PC-9 (cell line): ENCODE measurements around the gene FGF12. TPM values are rescaled to one million over a fixed set of nuclear protein-coding genes. Genes with fewer than 3 reads are reported as not detected.
A peak's percentile ranks its signal among the peaks of the same experiment; 100 is the strongest.

Experiments
- BruUV-seq: library from RNA; stranded (reverse); fragments of 400-500 nt; replicated peaks from 2 replicates; lab custom pipeline; 2021; lab: Mats Ljungman, UMichigan
- CTCF ChIA-PET: fragments of 300-600 bp; sonication (Branson Sonifier 250); formaldehyde crosslinking; loops from one replicate; lab custom pipeline; 2022; ENCODE audit warnings: antibody characterized with exemption; lab: Charles Lee
- POLR2A ChIA-PET: fragments of 300-600 bp; sonication (Branson Sonifier 250); formaldehyde crosslinking; loops from one replicate; lab custom pipeline; 2022; ENCODE audit warnings: antibody characterized with exemption; ENCODE audit not compliant: unreplicated experiment; lab: Charles Lee
- DNase-seq, 2 experiments: peaks; one replicate each; pipeline versions ENCODE4 v3.0.0 to v3.0.0-alpha.2; 2015 to 2022; ENCODE audit warnings: mixed read lengths in 1 of 2
- H2AFZ ChIP-seq: fragments of 200-600 bp; sonication (generic); 2 replicates; pipeline ENCODE4 v1.8.1; 2017; ENCODE audit warnings: antibody characterized with exemption
- H3F3A ChIP-seq: fragments of 200-600 bp; sonication (generic); 2 replicates; pipeline ENCODE4 v1.8.1; 2017; ENCODE audit warnings: antibody characterized with exemption, mild to moderate bottlenecking, low read depth; ENCODE audit not compliant: insufficient read depth
- H3K27ac ChIP-seq: fragments of 200-600 bp; sonication (generic); 2 replicates; pipeline ENCODE4 v1.6.1; 2016; ENCODE audit warnings: mixed run types
- H3K27me3 ChIP-seq: fragments of 200-600 bp; sonication (generic); 2 replicates; pipeline ENCODE4 v1.6.1; 2016; ENCODE audit warnings: low read depth, mixed run types; ENCODE audit not compliant: insufficient read depth
- H3K36me3 ChIP-seq: fragments of 200-600 bp; sonication (generic); 2 replicates; pipeline ENCODE4 v1.6.1; 2016; ENCODE audit warnings: low read depth, mixed run types
- H3K4me1 ChIP-seq: fragments of 200-600 bp; sonication (generic); replicated peaks from 2 replicates; pipeline ENCODE4 v1.6.1; 2016; ENCODE audit warnings: mixed run types; ENCODE audit not compliant: insufficient read depth
- H3K4me2 ChIP-seq: fragments of 200-600 bp; sonication (generic); 2 replicates; pipeline ENCODE4 v1.6.1; 2017; ENCODE audit warnings: mixed run types
- H3K4me3 ChIP-seq: fragments of 200-600 bp; sonication (generic); 2 replicates; pipeline ENCODE4 v1.6.1; 2016; ENCODE audit warnings: mixed run types
- H3K79me2 ChIP-seq: fragments of 200-600 bp; sonication (generic); 2 replicates; pipeline ENCODE4 v1.6.1; 2017; ENCODE audit warnings: low read depth, mixed run types
- H3K9me2 ChIP-seq: fragments of 200-600 bp; sonication (generic); 2 replicates; pipeline ENCODE4 v1.8.1; 2017; ENCODE audit warnings: mild to moderate bottlenecking; ENCODE audit not compliant: insufficient read depth
- H3K9me3 ChIP-seq: fragments of 200-600 bp; sonication (generic); 2 replicates; pipeline ENCODE4 v1.8.1; 2016; ENCODE audit warnings: low read depth; ENCODE audit not compliant: insufficient read depth
- H4K20me1 ChIP-seq: fragments of 200-600 bp; sonication (generic); 2 replicates; pipeline ENCODE4 v1.8.1; 2017; ENCODE audit not compliant: insufficient read depth
- EZH2 ChIP-seq: fragments of 200-600 bp; sonication (generic); IDR thresholded peaks from 2 replicates; pipeline ENCODE4 v1.8.0; 2017; ENCODE audit warnings: antibody characterized with exemption, low read depth
- intact Hi-C: fragments of 100-400 bp; cut with micrococcal nuclease; formaldehyde crosslinking; loops from one replicate; pipeline ENCODE4 v1.10.0; 2022; ENCODE audit not compliant: unreplicated experiment
- total RNA-seq: library from RNA; stranded (reverse); gene quantifications from 2 replicates; pipeline ENCODE4 v1.2.3, GENCODE V29; 2021
- TF ChIP-seq, protein P1 (sequence below): fragments of 200-600 bp; sonication (generic); conservative IDR thresholded peaks from 2 replicates; pipeline ENCODE4 v1.6.1; 2017; ENCODE audit warnings: mixed run types, antibody characterized with exemption, mild to moderate bottlenecking, moderate library complexity

Gene FGF12
- total RNA-seq, 1 experiment from 2014 or later = 10.9 TPM

DNA sequence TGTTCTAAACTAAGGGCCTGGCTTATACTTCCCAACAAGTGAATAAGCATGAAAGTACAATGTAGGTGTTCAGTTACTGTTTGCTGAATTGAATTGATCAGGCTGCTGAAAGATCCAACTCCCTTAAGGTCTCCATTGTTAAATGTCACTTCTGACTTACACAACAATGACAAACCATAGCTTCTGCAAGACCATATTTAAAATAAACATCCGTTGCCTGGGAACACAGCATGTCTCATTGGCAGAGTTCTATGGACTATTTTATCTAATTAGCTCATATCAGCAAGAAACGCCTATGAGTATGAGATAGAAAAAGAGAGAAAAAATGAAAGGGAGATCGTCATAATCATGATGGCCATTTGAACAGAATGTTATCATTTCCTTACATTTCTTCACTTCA, 605.4 kb downstream of the FGF12 start:
- POLR2A ChIA-PET = no interaction called here
- Histone ChIP-seq H3K36me3 (no peaks in the 10 kb centered on the region), H2AFZ (0 out of 2 replicates have a peak overlapping the region, but pooled peaks have one; percentile 11), H3K27me3 (no peaks in the 10 kb centered on the region), H3K9me3 (no peaks in the 10 kb centered on the region), H3K9me2 (peaks cover 4% of the 10 kb centered on the region; the same call in 1 of the 2 replicates), H3K4me2 (no peak overlapping the region), H3K79me2 (no peaks in the 10 kb centered on the region), H3K4me3 (no peak overlapping the region), H3F3A (no peaks in the 10 kb centered on the region), H4K20me1 (no peaks in the 10 kb centered on the region), H3K4me1 (no peaks in the 10 kb centered on the region), H3K27ac (no peak overlapping the region)
- intact Hi-C loops = no loop called here
- no peak for DNase-seq
- no peak for TF ChIP-seq EZH2
- TF ChIP-seq, protein P1, sequence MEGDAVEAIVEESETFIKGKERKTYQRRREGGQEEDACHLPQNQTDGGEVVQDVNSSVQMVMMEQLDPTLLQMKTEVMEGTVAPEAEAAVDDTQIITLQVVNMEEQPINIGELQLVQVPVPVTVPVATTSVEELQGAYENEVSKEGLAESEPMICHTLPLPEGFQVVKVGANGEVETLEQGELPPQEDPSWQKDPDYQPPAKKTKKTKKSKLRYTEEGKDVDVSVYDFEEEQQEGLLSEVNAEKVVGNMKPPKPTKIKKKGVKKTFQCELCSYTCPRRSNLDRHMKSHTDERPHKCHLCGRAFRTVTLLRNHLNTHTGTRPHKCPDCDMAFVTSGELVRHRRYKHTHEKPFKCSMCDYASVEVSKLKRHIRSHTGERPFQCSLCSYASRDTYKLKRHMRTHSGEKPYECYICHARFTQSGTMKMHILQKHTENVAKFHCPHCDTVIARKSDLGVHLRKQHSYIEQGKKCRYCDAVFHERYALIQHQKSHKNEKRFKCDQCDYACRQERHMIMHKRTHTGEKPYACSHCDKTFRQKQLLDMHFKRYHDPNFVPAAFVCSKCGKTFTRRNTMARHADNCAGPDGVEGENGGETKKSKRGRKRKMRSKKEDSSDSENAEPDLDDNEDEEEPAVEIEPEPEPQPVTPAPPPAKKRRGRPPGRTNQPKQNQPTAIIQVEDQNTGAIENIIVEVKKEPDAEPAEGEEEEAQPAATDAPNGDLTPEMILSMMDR = no peak
- no TSS peak for BruUV-seq
- CTCF ChIA-PET = no interaction called here

DNA sequence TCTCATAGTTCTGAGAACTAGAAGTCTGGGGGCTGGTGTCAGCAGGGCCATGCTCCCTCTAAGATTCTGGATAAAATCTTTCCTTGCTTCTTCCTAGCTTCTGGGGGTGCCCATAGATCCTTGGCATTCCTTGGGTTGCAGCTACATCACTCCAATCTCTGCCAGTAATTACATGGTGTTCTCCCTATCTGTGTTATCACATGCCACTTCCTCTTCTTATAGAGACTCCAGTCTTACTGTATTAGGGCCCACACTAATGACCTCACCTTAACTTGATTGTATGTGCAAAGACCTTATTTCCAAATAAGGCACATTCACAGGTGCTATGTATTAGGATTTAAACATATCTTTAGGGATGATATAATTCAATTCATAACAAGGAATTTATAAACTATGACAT, 618.5 kb downstream of the FGF12 start:
- Histone ChIP-seq H3K4me1 (peaks cover 3% of the 10 kb centered on the region), H3F3A (no peaks in the 10 kb centered on the region), H3K79me2 (no peaks in the 10 kb centered on the region), H3K9me3 (no peaks in the 10 kb centered on the region), H3K4me3 (no peak overlapping the region), H3K36me3 (no peaks in the 10 kb centered on the region), H3K27me3 (no peaks in the 10 kb centered on the region), H3K9me2 (no peaks in the 10 kb centered on the region), H2AFZ (no peak overlapping the region), H3K4me2 (no peak overlapping the region), H3K27ac (no peak overlapping the region), H4K20me1 (no peaks in the 10 kb centered on the region)
- intact Hi-C loops = no loop called here
- POLR2A ChIA-PET = no interaction called here
- BruUV-seq = no TSS peak
- DNase-seq = no peak
- no peak for TF ChIP-seq EZH2
- CTCF ChIA-PET = no interaction called here

DNA sequence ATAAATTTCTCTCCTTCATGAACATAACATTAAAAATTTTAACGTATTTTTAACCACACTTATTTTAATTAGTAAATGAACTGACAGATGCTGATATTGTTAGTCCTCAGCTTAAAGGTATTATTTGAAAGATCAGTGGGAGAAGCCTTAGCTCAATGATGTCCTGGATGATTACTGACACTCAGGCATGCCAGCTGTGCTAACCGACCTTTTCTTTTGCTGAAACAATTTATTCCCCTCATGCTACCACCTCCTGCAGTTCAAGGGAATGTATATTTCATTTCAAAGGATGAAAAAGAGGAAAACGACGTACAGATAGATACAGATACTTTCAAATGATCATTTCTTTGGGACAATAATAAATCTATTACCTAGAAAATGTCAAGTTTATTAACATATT, 620.8 kb downstream of the FGF12 start:
- no peaks in the 10 kb centered on the region for H3K27me3 ChIP-seq
- no peak overlapping the region for H2AFZ ChIP-seq
- no peak overlapping the region for H3K27ac ChIP-seq
- no peaks in the 10 kb centered on the region for H3K79me2 ChIP-seq
- TF ChIP-seq EZH2 = no peak
- TF ChIP-seq, protein P1 = no peak
- H3K36me3 ChIP-seq = no peaks in the 10 kb centered on the region
- H3K9me3 ChIP-seq = no peaks in the 10 kb centered on the region
- no peak for DNase-seq
- H3K4me2 ChIP-seq = no peak overlapping the region
- ChIA-PET POLR2A (no interaction called here), CTCF (no interaction called here)
- intact Hi-C loops = no loop called here
- H3K4me1 ChIP-seq = peaks cover 11% of the 10 kb centered on the region
- H3K9me2 ChIP-seq = no peaks in the 10 kb centered on the region
- 0 out of 2 replicates have a peak, but pooled peaks cover 3% of the 10 kb centered on the region for H3F3A ChIP-seq
- no peaks in the 10 kb centered on the region for H4K20me1 ChIP-seq
- BruUV-seq = no TSS peak
- no peak overlapping the region for H3K4me3 ChIP-seq

DNA sequence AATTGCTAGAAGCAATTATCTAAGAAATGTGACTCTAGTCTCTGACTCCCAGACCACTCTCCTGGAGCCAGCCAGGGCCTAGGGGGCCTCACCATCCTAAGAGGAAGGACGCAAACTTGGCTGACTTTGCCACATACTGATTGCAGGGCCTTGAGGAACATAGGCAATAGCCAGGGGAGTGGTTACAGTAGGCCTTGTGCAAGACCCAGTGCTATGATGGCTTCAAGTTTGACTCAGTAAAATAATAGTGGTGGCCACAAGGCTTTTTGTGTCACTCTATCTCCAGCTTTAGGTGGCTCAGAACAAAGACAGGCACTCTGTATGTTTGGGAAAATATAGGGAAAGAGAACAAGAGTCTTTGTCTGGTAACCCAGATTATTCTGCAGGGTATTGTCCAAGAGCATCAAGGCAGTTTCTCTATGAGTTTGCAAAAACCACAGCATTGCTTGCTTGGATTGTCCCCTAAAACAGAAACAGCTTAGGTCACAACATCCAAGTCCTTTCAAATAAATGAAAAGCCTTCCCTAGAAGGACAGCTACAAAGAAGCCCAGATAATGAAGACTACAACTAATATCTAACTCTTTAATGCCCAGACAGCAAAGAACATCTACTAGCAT, 634.8 kb downstream of the FGF12 start:
- Histone ChIP-seq H3K36me3 (no peaks in the 10 kb centered on the region), H3K27me3 (no peaks in the 10 kb centered on the region), H3K4me3 (no peak overlapping the region), H3K4me2 (no peak overlapping the region), H3K27ac (no peak overlapping the region), H3K79me2 (no peaks in the 10 kb centered on the region), H3K9me2 (no peaks in the 10 kb centered on the region), H3K4me1 (peaks cover 6% of the 10 kb centered on the region; the same call in 1 of the 2 replicates), H3F3A (no peaks in the 10 kb centered on the region), H2AFZ (no peak overlapping the region), H3K9me3 (0 out of 2 replicates have a peak, but pooled peaks cover 3% of the 10 kb centered on the region), H4K20me1 (no peaks in the 10 kb centered on the region)
- CTCF ChIA-PET = no interaction called here
- intact Hi-C loops = no loop called here
- no peak for DNase-seq
- no TSS peak for BruUV-seq
- POLR2A ChIA-PET = no interaction called here
- no peak for TF ChIP-seq EZH2
- TF ChIP-seq, protein P1 = no peak
